ENCODE measurements around the gene NEK7.

Gene NEK7

DNA sequence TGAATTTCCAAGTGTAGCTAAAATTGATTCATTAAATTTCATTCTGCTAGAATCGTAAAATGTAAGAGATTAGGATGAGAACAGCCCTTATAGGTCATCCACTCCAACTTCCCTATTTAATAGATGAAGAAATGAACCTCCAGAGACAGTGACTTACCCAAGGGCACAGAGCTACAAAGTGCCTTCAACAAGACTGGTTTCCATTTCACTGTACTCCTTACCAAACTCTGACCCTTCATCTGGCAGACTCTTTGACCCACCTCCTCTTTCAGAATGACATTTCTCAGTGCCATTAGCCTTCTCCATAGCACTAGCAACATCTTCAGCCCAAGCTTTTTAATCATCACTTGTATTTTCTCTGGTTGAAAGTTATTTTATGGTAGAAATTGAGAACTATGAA, 161.3 kb downstream of the NEK7 start:
- TF ChIP-seq SP1 (IDR thresholded peaks at IDR 0.05) = no peak
- DNase-seq (ENCODE audit: extremely low spot score) = no peak
- CTCF ChIA-PET = no interaction called here
- POLR2A ChIA-PET = no interaction called here

DNA sequence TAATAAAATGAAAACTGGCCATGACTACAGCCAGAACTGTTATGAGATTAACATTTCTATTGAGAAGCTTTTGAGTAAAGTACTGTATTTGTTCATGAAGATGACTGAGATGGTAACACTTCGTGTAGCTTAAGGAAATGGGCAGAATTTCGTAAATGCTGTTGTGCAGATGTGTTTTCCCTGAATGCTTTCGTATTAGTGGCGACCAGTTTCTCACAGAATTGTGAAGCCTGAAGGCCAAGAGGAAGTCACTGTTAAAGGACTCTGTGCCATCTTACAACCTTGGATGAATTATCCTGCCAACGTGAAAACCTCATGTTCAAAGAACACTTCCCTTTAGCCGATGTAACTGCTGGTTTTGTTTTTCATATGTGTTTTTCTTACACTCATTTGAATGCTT, 164.0 kb downstream of the NEK7 start:
- ChIA-PET POLR2A (no interaction called here), CTCF (no interaction called here)
- no peak for DNase-seq (ENCODE audit: extremely low spot score)
- no peak for TF ChIP-seq ZNF384 (IDR thresholded peaks at IDR 0.05)
- TF ChIP-seq, protein P1, sequence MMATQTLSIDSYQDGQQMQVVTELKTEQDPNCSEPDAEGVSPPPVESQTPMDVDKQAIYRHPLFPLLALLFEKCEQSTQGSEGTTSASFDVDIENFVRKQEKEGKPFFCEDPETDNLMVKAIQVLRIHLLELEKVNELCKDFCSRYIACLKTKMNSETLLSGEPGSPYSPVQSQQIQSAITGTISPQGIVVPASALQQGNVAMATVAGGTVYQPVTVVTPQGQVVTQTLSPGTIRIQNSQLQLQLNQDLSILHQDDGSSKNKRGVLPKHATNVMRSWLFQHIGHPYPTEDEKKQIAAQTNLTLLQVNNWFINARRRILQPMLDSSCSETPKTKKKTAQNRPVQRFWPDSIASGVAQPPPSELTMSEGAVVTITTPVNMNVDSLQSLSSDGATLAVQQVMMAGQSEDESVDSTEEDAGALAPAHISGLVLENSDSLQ (IDR thresholded peaks at IDR 0.05) = no peak
- no peak for TF ChIP-seq HDGF (IDR thresholded peaks at IDR 0.05; ENCODE audit: borderline replicate concordance)
- TF ChIP-seq TARDBP (IDR thresholded peaks at IDR 0.05) = no peak
- TF ChIP-seq BHLHE40 (IDR thresholded peaks at IDR 0.05; ENCODE audit: borderline replicate concordance) = no peak
- TF ChIP-seq FOXK2 (IDR thresholded peaks at IDR 0.05) = no peak
- no peak for TF ChIP-seq ARNT (IDR thresholded peaks at IDR 0.05)
- TF ChIP-seq FOXM1 (IDR thresholded peaks at IDR 0.05; ENCODE audit: borderline replicate concordance) = no peak
- no peak for TF ChIP-seq L3MBTL2 (conservative IDR thresholded peaks at IDR 0.05)
- no peak for TF ChIP-seq FOXA1 (IDR thresholded peaks at IDR 0.05)
- no peak for TF ChIP-seq SP1 (IDR thresholded peaks at IDR 0.05)
- no peak for TF ChIP-seq CTBP1 (IDR thresholded peaks at IDR 0.05; ENCODE audit: borderline replicate concordance)
- no peak for TF ChIP-seq NFRKB (IDR thresholded peaks at IDR 0.05)
- no peak for TF ChIP-seq LEF1 (IDR thresholded peaks at IDR 0.05; ENCODE audit: borderline replicate concordance)
- no peak for TF ChIP-seq ELF4 (IDR thresholded peaks at IDR 0.05)
- no peak for TF ChIP-seq SUZ12 (IDR thresholded peaks at IDR 0.05)

DNA sequence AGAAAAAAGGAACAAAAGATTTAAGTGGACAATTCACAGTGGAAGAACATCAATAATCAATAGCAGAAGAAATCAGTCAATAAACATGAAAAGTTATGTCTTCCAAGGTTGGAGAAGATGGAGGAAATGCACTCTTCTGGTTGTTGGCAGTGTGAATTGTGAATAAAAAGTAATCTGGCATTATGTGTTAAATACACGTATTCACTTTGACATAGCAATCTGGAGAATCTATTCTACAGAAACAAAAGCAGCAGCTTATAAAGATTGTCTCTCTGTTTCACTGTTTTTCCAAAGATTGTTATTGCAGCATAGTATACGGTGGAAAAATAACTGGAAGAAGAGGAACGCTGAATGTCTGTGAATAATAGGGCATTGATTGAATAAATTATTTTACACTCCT, 169.4 kb downstream of the NEK7 start:
- ChIA-PET CTCF (no interaction called here), POLR2A (no interaction called here)
- no peak for DNase-seq (ENCODE audit: extremely low spot score)
- TF ChIP-seq FOXM1 (IDR thresholded peaks at IDR 0.05; ENCODE audit: borderline replicate concordance) = no peak
- TF ChIP-seq SP1 (IDR thresholded peaks at IDR 0.05) = no peak
- no peak for TF ChIP-seq ELF4 (IDR thresholded peaks at IDR 0.05)
- no peak for TF ChIP-seq L3MBTL2 (conservative IDR thresholded peaks at IDR 0.05)
- no peak for TF ChIP-seq SUZ12 (IDR thresholded peaks at IDR 0.05)
- TF ChIP-seq, protein P1 (IDR thresholded peaks at IDR 0.05) = no peak
- TF ChIP-seq HDGF (IDR thresholded peaks at IDR 0.05; ENCODE audit: borderline replicate concordance) = no peak
- no peak for TF ChIP-seq FOXK2 (IDR thresholded peaks at IDR 0.05)
- no peak for TF ChIP-seq BHLHE40 (IDR thresholded peaks at IDR 0.05; ENCODE audit: borderline replicate concordance)
- no peak for TF ChIP-seq NFRKB (IDR thresholded peaks at IDR 0.05)
- TF ChIP-seq CTBP1 (IDR thresholded peaks at IDR 0.05; ENCODE audit: borderline replicate concordance) = no peak

DNA sequence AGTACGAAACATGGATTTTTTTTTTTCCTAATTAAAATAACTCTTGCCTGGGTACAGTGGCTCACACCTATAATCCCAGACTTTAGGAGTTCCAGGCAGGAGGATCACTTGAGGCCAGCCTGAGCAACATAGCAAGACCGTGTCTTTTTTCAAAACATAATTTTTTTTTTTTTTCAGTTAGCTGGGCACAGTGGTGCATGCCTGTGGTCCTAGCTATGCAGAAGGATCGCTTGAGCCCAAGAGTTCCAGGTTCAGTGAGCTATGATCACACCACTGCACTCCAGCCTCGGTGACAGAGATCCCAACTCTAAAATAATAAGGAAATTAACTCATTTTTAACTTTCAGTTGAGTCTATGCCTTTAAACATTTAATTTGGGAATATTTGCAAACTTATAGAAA, 170.1 kb downstream of the NEK7 start:
- CTCF ChIA-PET = no interaction called here

DNA sequence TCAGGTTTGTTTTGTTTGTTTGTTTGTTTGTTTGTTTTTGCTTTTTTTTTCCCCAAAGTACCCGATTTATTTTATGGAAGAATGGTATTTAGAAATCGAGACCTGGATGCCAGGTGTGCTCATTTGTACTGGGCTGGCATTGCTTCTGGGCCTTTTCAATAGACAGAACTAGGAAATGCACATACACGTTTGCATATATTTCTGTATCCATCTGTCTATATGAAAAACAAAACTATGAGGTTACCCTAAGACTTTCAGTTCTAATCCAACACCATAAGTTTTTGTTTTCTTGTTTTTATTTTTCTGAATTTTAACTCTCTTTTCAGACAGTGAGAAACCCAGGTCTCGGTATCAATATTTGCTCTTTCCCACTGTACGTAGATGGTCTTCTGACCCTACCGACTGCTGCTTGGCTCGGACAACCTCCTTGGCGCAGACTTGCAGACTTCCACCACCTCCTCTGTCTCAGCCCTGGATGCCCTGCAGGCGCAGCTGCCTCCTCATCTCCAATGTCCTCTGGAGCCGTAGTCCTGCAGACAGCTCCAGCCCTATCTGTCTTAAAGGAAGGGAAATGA, 171.7 kb downstream of the NEK7 start:
- ChIA-PET CTCF (no interaction called here), POLR2A (no interaction called here)
- no peak for TF ChIP-seq SUZ12 (IDR thresholded peaks at IDR 0.05)
- TF ChIP-seq BHLHE40 (IDR thresholded peaks at IDR 0.05; ENCODE audit: borderline replicate concordance) = no peak
- TF ChIP-seq L3MBTL2 (conservative IDR thresholded peaks at IDR 0.05) = no peak
- TF ChIP-seq HDGF (IDR thresholded peaks at IDR 0.05; ENCODE audit: borderline replicate concordance) = no peak
- TF ChIP-seq ELF4 (IDR thresholded peaks at IDR 0.05) = no peak
- DNase-seq (ENCODE audit: extremely low spot score) = no peak

More for the DNA sequence above, 170.1 kb downstream of the NEK7 start:
- DNase-seq (ENCODE audit: extremely low spot score) = no peak
- POLR2A ChIA-PET = no interaction called here
- no peak for TF ChIP-seq ELF4 (IDR thresholded peaks at IDR 0.05)
- TF ChIP-seq SP1 (IDR thresholded peaks at IDR 0.05) = no peak
- TF ChIP-seq CTBP1 (IDR thresholded peaks at IDR 0.05; ENCODE audit: borderline replicate concordance) = no peak
- TF ChIP-seq, protein P1 (IDR thresholded peaks at IDR 0.05) = no peak
- TF ChIP-seq LEF1 (IDR thresholded peaks at IDR 0.05; ENCODE audit: borderline replicate concordance) = no peak
- TF ChIP-seq BHLHE40 (IDR thresholded peaks at IDR 0.05; ENCODE audit: borderline replicate concordance) = no peak
- no peak for TF ChIP-seq ARNT (IDR thresholded peaks at IDR 0.05)
- TF ChIP-seq ZNF384 (IDR thresholded peaks at IDR 0.05) = no peak

DNA sequence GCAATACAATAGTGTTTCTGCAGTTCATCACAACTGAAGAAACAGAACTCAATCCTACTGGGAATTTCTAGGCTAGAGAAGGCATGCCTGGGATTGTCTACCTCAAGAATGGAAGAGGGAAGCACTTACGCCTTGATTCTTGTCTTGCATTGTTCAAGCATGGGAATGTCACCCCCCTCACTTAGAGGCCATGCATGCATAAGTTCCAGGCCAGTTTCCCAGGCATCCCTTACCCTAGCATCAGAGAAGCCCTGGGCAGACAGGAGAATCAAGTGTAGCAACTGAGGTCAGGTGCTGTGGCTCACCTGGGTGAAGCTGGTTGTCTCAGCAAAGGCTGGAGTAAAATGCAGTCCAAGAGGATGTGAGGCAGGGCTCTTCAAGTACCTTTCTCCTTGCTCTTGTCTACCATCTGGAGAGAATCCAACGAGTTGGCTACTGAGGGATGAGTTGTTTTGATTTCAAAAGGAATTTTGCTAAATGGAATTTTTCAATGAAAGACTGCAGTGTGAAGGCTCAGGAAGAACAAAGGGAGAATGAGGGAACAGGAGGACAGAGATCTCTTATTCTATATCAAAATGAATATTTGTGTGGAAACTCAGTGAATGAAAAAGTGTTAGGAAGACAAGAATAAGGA, 174.3 kb downstream of the NEK7 start:
- TF ChIP-seq FOXM1 (IDR thresholded peaks at IDR 0.05; ENCODE audit: borderline replicate concordance) (no peak), LEF1 (IDR thresholded peaks at IDR 0.05; ENCODE audit: borderline replicate concordance) (no peak), ELF4 (IDR thresholded peaks at IDR 0.05) (no peak), L3MBTL2 (conservative IDR thresholded peaks at IDR 0.05) (no peak), NFRKB (IDR thresholded peaks at IDR 0.05) (no peak), ZNF384 (IDR thresholded peaks at IDR 0.05) (no peak), SP1 (IDR thresholded peaks at IDR 0.05) (no peak)
- no peak for DNase-seq (ENCODE audit: extremely low spot score)

DNA sequence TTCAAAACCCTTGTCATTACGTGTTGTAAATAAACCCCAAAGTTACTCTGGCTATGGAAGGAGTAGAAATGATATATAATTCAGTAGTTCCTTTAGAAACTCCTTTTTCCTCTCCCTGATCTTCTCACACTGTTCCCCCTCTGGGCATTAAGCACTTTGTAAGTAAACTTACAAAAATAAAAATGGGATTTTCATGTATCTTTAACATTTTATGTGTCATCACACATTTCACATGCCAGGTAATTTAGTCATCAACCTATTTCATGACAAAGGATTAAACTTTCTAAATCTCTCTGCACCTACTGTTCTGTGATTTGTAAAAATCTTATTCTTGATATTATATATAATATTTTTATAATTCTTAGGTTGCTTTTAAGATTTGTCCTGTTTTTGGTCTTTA, 176.9 kb downstream of the NEK7 start:
- no peak for DNase-seq (ENCODE audit: extremely low spot score)
- ChIA-PET CTCF (no interaction called here), POLR2A (no interaction called here)
- TF ChIP-seq FOXK2 (IDR thresholded peaks at IDR 0.05) = no peak
- TF ChIP-seq, protein P1 (IDR thresholded peaks at IDR 0.05) = no peak
- no peak for TF ChIP-seq BHLHE40 (IDR thresholded peaks at IDR 0.05; ENCODE audit: borderline replicate concordance)
- TF ChIP-seq ZNF384 (IDR thresholded peaks at IDR 0.05) = no peak

More for the DNA sequence above, 174.3 kb downstream of the NEK7 start:
- ChIA-PET CTCF (no interaction called here), POLR2A (no interaction called here)
